ENCODE results near the gene PDE4D.

PDE4D gene

GRCh38 chr5:59544573-59544972, 349.0 kb downstream of the PDE4D start:
- no peak for DNase-seq (ENCODE audit: low read depth)

- DNase-seq (ENCODE audit: low read depth), result no peak
Observed at GRCh38 chr5:59543821-59544442, 349.6 kb downstream of the PDE4D start.

GRCh38 chr5:59542851-59543820, 350.4 kb downstream of the PDE4D start:
- DNase-seq (ENCODE audit: low read depth), result no peak

GRCh38 chr5:59542306-59542705, 351.2 kb downstream of the PDE4D start:
- no peak for DNase-seq (ENCODE audit: low read depth)

- no peak for DNase-seq (ENCODE audit: low read depth)
Observed at GRCh38 chr5:59540366-59540765, 353.2 kb downstream of the PDE4D start.

GRCh38 chr5:59538750-59539121, 354.8 kb downstream of the PDE4D start:
- DNase-seq (ENCODE audit: low read depth), result no peak

- DNase-seq (ENCODE audit: low read depth), result no peak
Observed at GRCh38 chr5:59537961-59538749, 355.4 kb downstream of the PDE4D start.

- DNase-seq (ENCODE audit: low read depth), result no peak
Observed at GRCh38 chr5:59536875-59537274, 356.7 kb downstream of the PDE4D start.

- no peak for DNase-seq (ENCODE audit: low read depth)
Observed at GRCh38 chr5:59535561-59535960, 358.0 kb downstream of the PDE4D start.

- no peak for DNase-seq (ENCODE audit: low read depth)
Observed at GRCh38 chr5:59533730-59534108, 359.8 kb downstream of the PDE4D start.

GRCh38 chr5:59532979-59533729, 360.4 kb downstream of the PDE4D start:
- DNase-seq (ENCODE audit: low read depth), result no peak

GRCh38 chr5:59529239-59529638, 364.3 kb downstream of the PDE4D start:
- no peak for DNase-seq (ENCODE audit: low read depth)

- DNase-seq (ENCODE audit: low read depth), result no peak
Observed at GRCh38 chr5:59528202-59528862, 365.2 kb downstream of the PDE4D start.

GRCh38 chr5:59525957-59526356, 367.6 kb downstream of the PDE4D start:
- no peak for DNase-seq (ENCODE audit: low read depth)

GRCh38 chr5:59525311-59525710, 368.2 kb downstream of the PDE4D start:
- DNase-seq (ENCODE audit: low read depth), result no peak

- no peak for DNase-seq (ENCODE audit: low read depth)
Observed at GRCh38 chr5:59522201-59522831, 371.2 kb downstream of the PDE4D start.

- no peak for DNase-seq (ENCODE audit: low read depth)
Observed at GRCh38 chr5:59521476-59521875, 372.1 kb downstream of the PDE4D start.

- no peak for DNase-seq (ENCODE audit: low read depth)
Observed at GRCh38 chr5:59519338-59519737, 374.2 kb downstream of the PDE4D start.

GRCh38 chr5:59517926-59518585, 375.5 kb downstream of the PDE4D start:
- DNase-seq (ENCODE audit: low read depth), result peak; percentile 44

- no peak for DNase-seq (ENCODE audit: low read depth)
Observed at GRCh38 chr5:59516161-59516560, 377.4 kb downstream of the PDE4D start.

Data from GM04504 (cell line).